LoVo (cell line): ENCODE data around the gene CRYBA2.

ENCODE experiments used
- DNase-seq: peaks from one replicate; pipeline ENCODE4 v3.0.0-alpha.2; 2016; ENCODE audit warnings: low spot score

Gene CRYBA2

GRCh38 chr2:218993345-218994315, at the start of gene CRYBA2:
TSS of gene CRYBA2 (minus strand) at chr2:218993422. CDS start at chr2:218993176, 246 bp downstream.
- DNase-seq = no peak

- DNase-seq = peak; percentile 28
These were observed 49.5 kb upstream of the CRYBA2 start for GRCh38 chr2:219042750-219043149.

GRCh38 chr2:219042157-219042556, 48.9 kb upstream of the CRYBA2 start:
- no peak for DNase-seq

GRCh38 chr2:219041252-219041651, 48.0 kb upstream of the CRYBA2 start, which contains the start of gene CFAP65:
TSS of gene CFAP65 (minus strand) at chr2:219041516. CDS start at chr2:219039048, 2,468 bp downstream.
- no peak for DNase-seq

GRCh38 chr2:219038600-219038999, 45.4 kb upstream of the CRYBA2 start:
- no peak for DNase-seq

GRCh38 chr2:219037783-219038499, 44.7 kb upstream of the CRYBA2 start:
- DNase-seq = no peak

- DNase-seq = no peak
These were observed 42.7 kb upstream of the CRYBA2 start for GRCh38 chr2:219035942-219036341.

- no peak for DNase-seq
These were observed 41.6 kb upstream of the CRYBA2 start for GRCh38 chr2:219034823-219035222.

- DNase-seq = no peak
These were observed 39.0 kb upstream of the CRYBA2 start for GRCh38 chr2:219032051-219032745.

GRCh38 chr2:219031005-219031738, 38.0 kb upstream of the CRYBA2 start:
- DNase-seq = no peak

- no peak for DNase-seq
These were observed 37.1 kb upstream of the CRYBA2 start for GRCh38 chr2:219030177-219030940.

GRCh38 chr2:219029829-219030165, 36.6 kb upstream of the CRYBA2 start:
- peak; percentile 79 for DNase-seq

GRCh38 chr2:219028996-219029828, 36.0 kb upstream of the CRYBA2 start:
- DNase-seq = no peak

- no peak for DNase-seq
These were observed 34.9 kb upstream of the CRYBA2 start for GRCh38 chr2:219028141-219028540.

- no peak for DNase-seq
These were observed 34.4 kb upstream of the CRYBA2 start for GRCh38 chr2:219027511-219028055.

GRCh38 chr2:219026946-219027345, 33.7 kb upstream of the CRYBA2 start:
- no peak for DNase-seq

GRCh38 chr2:219025637-219026585, 32.7 kb upstream of the CRYBA2 start:
- no peak for DNase-seq

GRCh38 chr2:219024059-219024458, 30.8 kb upstream of the CRYBA2 start:
- no peak for DNase-seq
